ENCODE measurements around the gene FBXO40. TPM values are rescaled to one million over a fixed set of nuclear protein-coding genes. Genes with fewer than 3 reads are reported as not detected.
A peak's percentile ranks its signal among the peaks of the same experiment; 100 is the strongest.

The FBXO40 gene
- total and polyA plus RNA-seq, 10 of the 15 experiments (the other 5 are each of a cell fraction or from before 2014, with no cell fraction given): 0.03 to 0.05 (median 0.04) TPM; not detected in 7

- BruUV-seq (replicated peaks): no TSS peak
- Histone ChIP-seq H3K27me3 (replicated peaks in 1 of 2; ENCODE audit: control insufficient read depth in 2 of 2, insufficient read depth in 2 of 2, low read length in 1 of 2) (no peaks in the 10 kb centered on the region), H3K4me3 (no peak overlapping the region), H2AFZ (ENCODE audit: control insufficient read depth, low read depth, low read length) (no peak overlapping the region; the same call in 1 of the 2 replicates), H3K36me3 (ENCODE audit: control insufficient read depth in 2 of 2, insufficient read depth in 2 of 2, low read length in 1 of 2) (no peaks in the 10 kb centered on the region), H4K20me1 (ENCODE audit: control insufficient read depth, insufficient read depth) (no peaks in the 10 kb centered on the region), H3K9me3 (replicated peaks; ENCODE audit: control insufficient read depth, insufficient read depth, low read length) (no peaks in the 10 kb centered on the region), H3K79me2 (ENCODE audit: control insufficient read depth, insufficient read depth, low read length) (no peaks in the 10 kb centered on the region), H3K27ac (ENCODE audit: control insufficient read depth, insufficient read depth) (no peak overlapping the region), H3K4me1 (ENCODE audit: control insufficient read depth, insufficient read depth, low read length) (no peaks in the 10 kb centered on the region), H3K4me2 (ENCODE audit: control insufficient read depth, insufficient read depth) (no peak overlapping the region), H3K9ac (ENCODE audit: control insufficient read depth, insufficient read depth, low read length) (no peak overlapping the region)
- FAIRE-seq: no peak
- intact Hi-C loops (cut with micrococcal nuclease; ENCODE audit: unreplicated experiment) (no loop called here), in situ Hi-C loops (cut with MboI) (no loop called here)
- no peak for DNase-seq (ENCODE audit: low read depth, low spot score)
- WGBS (ENCODE audit: insufficient coverage, insufficient replicate concordance, low lambda C conversion rate, missing lambda C conversion rate): 75% methylated on average over 1 of the region's 1 CpG
- RAD21 ChIA-PET (ENCODE audit: unreplicated experiment): no interaction called here
- SMC1A ChIA-PET (ENCODE audit: uncharacterized antibody, unreplicated experiment): interaction anchor here (1.0 to 1.1 kb wide), 2 partner anchors 9 to 11 kb away, joined by 3 read pairs; no protein-coding TSS in a partner anchor
- POLR2A ChIA-PET: no interaction called here
- CTCF ChIA-PET: no interaction called here
- ATAC-seq: peak; percentile 45; the same call in 2 of the 3 replicates
- TF ChIP-seq BCLAF1 (IDR thresholded peaks at IDR 0.05) (no peak), ZNF207 (IDR thresholded peaks at IDR 0.05; ENCODE audit: borderline replicate concordance) (no peak), SUPT20H (IDR thresholded peaks at IDR 0.05; ENCODE audit: borderline replicate concordance, control insufficient read depth, low read depth, low read length) (no peak), HDAC2 (IDR thresholded peaks at IDR 0.05) (no peak), NR2C2 (IDR thresholded peaks at IDR 0.05; ENCODE audit: borderline replicate concordance, control insufficient read depth, insufficient read length, low read depth) (no peak), MXI1 (IDR thresholded peaks at IDR 0.05; ENCODE audit: low read depth, low read length) (no peak), POLR2AphosphoS5 (IDR thresholded peaks at IDR 0.05; ENCODE audit: low read length) (no peak), STAT3 (IDR thresholded peaks at IDR 0.05; ENCODE audit: low read depth, low read length) (no peak), IRF3 (IDR thresholded peaks at IDR 0.05) (no peak), MTA2 (IDR thresholded peaks at IDR 0.05; ENCODE audit: low read depth) (no peak), PRDM15 (CRISPR knock-in tag; IDR thresholded peaks at IDR 0.05) (no peak), MYC (IDR thresholded peaks at IDR 0.05; ENCODE audit: insufficient read depth, insufficient read length, insufficient replicate concordance, low read length, severe bottlenecking) (no peak), RUNX3 (IDR thresholded peaks at IDR 0.05; ENCODE audit: low read length) (no peak), NFIC (IDR thresholded peaks at IDR 0.05; ENCODE audit: low read depth, low read length) (no peak), SUZ12 (IDR thresholded peaks at IDR 0.05; ENCODE audit: unreplicated experiment) (no peak), TAF1 (IDR thresholded peaks at IDR 0.05; ENCODE audit: borderline replicate concordance, low read depth, low read length) (no peak)
These were observed 8.8 kb upstream of the FBXO40 start for GRCh38 chr3:121584418-121584817.
